Lower leg skin (tissue), 3 donors: ENCODE results near the gene INPP4B.

ENCODE experiments used
- POLR2A ChIP-seq, 2 donors: fragments of 450-650 bp; IDR thresholded peaks; one replicate each; pipeline ENCODE4 v1.6.1; 2016 to 2017; ENCODE audit warnings: antibody characterized with exemption in 2 of 2, mild to moderate bottlenecking in 1 of 2, moderate library complexity in 1 of 2
- TF ChIP-seq, protein P1 (sequence below), 3 donors: fragments of 450-650 bp; IDR thresholded peaks; one replicate each; pipeline ENCODE4 v1.5.1; 2016; ENCODE audit warnings: antibody characterized with exemption in 3 of 3, mild to moderate bottlenecking in 3 of 3, moderate library complexity in 2 of 3

DNA sequence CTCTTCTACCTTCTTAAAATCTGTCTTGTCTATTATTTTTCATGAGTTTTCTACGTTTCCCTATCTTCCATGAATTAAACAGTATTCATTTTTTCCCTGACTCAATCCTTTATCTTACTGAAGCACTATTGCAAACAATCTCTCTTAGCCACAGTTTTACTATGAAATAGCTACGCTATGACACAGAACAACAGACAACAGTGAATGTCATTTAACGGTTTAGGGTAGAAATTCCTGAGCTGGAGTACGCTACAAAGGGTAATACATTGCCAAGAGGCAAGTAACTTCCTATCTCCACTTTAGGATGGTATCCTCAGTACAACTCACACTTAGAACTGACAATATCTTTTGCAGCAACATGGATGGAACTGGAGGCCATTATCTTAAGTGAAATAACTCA is 552.6 kb downstream of the INPP4B start:
- TF ChIP-seq, protein P1, sequence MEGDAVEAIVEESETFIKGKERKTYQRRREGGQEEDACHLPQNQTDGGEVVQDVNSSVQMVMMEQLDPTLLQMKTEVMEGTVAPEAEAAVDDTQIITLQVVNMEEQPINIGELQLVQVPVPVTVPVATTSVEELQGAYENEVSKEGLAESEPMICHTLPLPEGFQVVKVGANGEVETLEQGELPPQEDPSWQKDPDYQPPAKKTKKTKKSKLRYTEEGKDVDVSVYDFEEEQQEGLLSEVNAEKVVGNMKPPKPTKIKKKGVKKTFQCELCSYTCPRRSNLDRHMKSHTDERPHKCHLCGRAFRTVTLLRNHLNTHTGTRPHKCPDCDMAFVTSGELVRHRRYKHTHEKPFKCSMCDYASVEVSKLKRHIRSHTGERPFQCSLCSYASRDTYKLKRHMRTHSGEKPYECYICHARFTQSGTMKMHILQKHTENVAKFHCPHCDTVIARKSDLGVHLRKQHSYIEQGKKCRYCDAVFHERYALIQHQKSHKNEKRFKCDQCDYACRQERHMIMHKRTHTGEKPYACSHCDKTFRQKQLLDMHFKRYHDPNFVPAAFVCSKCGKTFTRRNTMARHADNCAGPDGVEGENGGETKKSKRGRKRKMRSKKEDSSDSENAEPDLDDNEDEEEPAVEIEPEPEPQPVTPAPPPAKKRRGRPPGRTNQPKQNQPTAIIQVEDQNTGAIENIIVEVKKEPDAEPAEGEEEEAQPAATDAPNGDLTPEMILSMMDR (IDR thresholded peaks at IDR 0.05), result no peak
- TF ChIP-seq POLR2A (IDR thresholded peaks at IDR 0.05), result no peak
